Activated CD8-positive, alpha-beta memory T cell treated with anti-CD3 and anti-CD28 coated beads for 48 hours (primary cell): Measurements from ENCODE around the gene AUTS2.

ENCODE experiments used
- DNase-seq, 3 experiments: peaks; one replicate each; pipeline ENCODE4 v3.0.0-alpha.2; 2020; ENCODE audit warnings: low read depth in 2 of 3, low spot score in 2 of 3

Gene AUTS2

GRCh38 chr7:69622960-69623359 lies 24.7 kb downstream of the AUTS2 start:
- no peak for DNase-seq

DNA sequence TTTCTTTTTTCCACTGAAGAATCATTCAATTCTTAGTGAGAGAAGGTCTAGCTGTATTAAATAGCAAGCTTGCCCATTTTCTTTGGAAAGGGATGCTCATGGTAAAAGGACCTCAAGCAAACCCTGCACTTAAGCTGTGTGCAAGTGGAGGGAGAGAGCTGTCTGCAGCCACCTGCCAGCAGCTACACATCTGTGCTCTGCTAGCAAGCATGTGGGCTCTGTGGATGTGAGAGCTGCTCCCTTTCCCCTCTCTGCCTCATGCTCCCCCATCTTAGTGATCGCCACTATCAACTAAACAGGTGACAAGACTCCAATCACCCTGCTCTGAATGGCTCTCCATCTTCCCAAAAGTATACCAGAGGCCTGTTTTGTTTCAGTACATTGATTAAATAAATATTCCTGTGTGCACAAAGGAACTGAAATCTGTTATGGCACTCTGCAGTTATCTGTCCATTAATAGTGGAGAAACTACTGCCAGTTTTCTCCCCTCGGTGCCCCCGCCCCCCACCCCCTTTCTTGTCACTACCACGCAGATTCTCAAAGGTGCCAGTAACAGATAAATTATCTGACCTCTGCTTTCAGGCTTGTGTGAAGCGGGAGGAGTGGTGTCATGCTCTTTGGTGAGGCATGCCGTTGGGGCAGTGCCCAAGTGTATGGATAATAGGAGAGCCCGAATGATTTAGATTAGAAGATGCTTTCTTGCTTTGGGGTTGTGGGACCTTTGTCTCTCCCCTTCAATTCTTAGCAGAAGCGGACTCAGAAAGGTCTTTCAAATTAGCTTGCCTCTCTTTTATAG lies 26.4 kb downstream of the AUTS2 start:
- DNase-seq, result no peak

DNA sequence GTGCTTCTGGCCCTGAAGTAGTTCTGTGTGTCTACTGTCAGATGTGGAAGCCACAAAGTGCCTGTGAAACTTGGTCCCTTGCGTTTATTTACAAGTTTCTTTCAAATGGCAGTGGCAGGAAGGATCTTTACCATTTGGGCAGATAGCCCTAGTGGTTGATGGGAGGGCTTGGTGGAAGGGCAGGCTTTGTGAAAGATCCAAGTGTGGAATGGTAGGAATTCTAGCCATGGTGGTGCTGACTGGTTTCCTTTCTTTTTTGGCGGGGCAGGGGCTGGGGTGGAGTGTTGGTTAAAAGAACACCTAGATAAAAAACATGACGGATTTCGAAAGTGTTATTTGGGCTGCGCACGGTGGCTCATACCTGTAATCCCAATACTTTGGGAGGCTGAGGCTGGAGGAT lies 27.0 kb downstream of the AUTS2 start:
- no peak for DNase-seq

GRCh38 chr7:69625798-69626197 lies 27.5 kb downstream of the AUTS2 start:
- no peak for DNase-seq

DNA sequence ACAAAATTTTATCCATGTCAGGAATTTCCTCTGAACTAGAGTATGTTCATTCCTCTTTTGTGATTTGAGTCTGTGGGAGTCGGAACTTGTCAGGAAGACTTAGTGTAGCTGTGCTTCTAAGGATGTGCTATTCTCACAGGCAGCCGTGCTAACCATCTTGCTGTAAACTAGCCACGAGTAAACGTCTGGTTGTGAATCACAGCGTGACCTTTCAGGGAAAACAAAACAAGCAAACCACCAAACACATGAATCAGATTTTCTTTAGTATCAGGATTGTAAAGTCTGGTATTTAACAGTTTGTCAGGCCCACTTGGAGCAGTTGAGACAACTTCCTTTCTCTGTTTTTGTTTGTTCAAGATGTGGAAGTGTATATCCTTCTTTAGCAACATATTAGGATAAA lies 32.0 kb downstream of the AUTS2 start:
- no peak for DNase-seq

DNA sequence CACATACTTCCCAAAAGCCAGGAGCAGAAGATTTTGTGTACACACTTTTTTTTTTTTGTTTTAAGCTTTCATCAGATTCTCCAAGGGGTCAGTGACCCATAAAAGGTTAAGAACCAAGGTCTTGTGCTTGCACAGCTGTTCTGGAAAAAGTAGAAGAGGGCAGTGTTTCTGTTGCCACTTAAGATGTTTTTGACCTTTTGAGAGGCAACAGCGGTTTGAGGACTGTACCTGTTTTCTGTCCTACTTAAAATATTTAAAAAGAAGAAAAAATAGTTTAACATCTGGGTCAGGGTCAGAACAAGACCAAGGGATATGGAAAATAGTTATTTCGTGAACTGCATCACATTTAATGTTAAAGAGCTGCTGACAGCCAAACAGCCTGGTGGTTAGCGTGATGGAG lies 32.9 kb downstream of the AUTS2 start:
- DNase-seq, result no peak

DNA sequence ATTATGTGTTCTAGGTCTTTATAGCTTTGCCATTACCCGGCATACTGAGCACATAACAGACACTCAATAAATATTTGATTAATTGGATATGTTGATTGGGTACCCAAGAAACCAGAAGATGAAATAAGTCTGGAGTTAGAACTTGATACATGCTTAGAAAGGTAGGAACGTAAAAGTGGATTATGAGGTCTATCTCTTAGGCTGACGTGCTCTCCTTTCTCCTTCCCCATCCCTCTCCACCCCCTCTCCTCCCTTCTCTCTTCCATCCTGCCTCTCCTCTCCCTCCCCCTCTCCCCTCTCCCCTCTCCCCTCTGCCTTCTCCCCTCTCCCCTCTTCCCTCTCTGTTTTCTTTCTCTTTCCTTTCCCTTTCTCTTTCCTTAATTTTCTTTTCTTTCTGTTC lies 34.0 kb downstream of the AUTS2 start:
- DNase-seq, result no peak

- DNase-seq, result no peak
Observed at GRCh38 chr7:69633122-69633831, 35.0 kb downstream of the AUTS2 start.

GRCh38 chr7:69635555-69636185 lies 37.4 kb downstream of the AUTS2 start:
- no peak for DNase-seq

GRCh38 chr7:69638674-69639073 lies 40.4 kb downstream of the AUTS2 start:
- no peak for DNase-seq

DNA sequence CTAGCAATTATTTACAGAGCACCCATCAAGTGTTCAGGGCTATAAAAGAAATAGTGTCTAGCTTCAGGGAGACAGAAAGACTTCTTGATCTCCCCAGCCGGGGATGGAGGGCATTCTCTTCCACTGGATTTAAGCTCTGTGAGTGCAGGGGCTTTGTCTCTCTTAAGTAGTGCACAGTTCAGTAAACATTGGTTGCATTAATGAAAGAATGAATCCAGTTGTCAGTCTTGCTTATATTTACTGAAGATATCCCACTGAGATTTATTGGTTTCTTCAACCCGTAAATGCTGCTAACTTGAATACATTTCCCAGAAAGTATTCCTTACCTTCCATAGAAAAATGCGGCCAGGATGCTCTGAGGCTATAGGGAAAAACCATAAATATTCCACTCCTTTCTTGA lies 41.9 kb downstream of the AUTS2 start:
- DNase-seq, result no peak

- DNase-seq, result no peak
Observed at GRCh38 chr7:69640925-69641594, 42.8 kb downstream of the AUTS2 start.

GRCh38 chr7:69643265-69643664 lies 45.0 kb downstream of the AUTS2 start:
- DNase-seq, result no peak

DNA sequence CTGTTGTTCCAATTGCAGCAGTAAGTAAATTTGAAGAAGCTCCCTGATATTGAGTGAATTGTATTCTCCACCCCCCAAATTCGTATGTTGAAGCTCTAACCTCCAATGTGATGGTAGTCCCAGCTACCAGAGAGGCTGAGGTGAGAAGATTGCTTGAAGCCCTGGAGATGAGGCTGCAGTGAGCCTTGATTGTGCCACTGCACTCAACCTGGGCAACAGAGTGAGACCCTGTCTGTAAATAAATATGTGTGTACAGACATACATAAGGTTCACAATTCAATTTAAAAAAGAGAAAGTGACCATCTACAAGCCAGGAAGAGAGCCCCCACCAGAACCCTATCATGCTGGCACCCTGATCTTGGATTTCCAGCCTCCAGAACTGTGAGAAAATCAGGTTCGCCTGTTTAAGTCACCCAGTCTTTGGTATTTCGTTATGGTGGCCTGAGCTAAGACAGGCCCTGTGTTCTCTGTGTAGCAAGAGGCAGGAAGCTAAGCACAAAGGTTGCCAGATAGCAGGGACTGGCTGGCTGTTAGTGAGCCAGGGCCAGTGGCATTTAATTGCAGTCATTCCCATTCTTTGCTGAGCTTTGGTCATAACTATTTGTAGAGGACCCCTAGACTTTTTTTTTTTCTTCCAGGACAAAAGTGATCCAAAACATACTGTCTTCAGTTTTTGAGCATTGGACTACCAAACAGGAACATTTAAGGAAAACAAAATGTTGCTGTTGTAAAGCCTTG lies 45.6 kb downstream of the AUTS2 start:
- no peak for DNase-seq

DNA sequence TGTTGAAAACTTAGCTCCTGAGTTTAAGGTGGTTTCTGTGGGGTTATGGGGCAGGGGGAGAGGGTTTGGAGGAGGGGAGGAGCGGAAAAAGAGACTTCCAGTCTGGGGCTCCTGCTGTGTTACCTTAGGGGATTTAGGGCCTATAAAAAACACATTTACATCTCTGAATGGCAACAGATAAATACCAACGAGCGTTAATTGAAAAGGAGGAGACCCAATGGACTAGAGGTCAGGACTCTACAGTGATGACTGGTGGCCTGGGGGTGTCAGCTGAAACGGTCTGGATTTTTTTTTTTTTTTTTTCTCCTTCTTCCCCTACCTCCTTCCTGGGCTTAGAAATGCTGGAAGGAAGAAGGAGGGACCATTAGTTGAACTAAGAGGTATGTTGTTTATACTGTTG lies 47.4 kb downstream of the AUTS2 start:
- DNase-seq, result no peak

DNA sequence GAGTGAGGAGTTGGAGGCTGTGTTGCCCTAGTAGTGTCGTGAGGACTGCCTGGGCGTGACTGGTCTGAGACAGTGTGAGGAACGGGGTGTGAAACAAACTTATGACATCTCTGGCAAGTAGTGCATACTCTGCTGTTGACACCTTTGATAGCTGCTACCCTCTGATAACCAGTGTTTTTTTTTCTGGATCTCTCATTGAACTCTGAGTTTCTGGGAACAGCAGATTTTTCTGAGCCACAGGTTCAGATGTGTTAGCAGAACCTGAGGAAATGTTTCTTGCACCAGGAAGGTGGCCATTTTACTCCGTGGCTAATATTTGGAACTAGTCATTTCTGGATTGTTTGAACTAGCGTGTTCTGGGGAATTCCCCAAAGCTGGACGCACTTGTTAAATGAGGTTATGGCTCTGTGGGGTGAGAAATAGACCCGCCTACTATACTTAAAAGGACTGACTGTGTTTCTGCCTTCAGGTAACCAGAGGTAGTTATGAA lies 52.9 kb downstream of the AUTS2 start:
- DNase-seq, result no peak

DNA sequence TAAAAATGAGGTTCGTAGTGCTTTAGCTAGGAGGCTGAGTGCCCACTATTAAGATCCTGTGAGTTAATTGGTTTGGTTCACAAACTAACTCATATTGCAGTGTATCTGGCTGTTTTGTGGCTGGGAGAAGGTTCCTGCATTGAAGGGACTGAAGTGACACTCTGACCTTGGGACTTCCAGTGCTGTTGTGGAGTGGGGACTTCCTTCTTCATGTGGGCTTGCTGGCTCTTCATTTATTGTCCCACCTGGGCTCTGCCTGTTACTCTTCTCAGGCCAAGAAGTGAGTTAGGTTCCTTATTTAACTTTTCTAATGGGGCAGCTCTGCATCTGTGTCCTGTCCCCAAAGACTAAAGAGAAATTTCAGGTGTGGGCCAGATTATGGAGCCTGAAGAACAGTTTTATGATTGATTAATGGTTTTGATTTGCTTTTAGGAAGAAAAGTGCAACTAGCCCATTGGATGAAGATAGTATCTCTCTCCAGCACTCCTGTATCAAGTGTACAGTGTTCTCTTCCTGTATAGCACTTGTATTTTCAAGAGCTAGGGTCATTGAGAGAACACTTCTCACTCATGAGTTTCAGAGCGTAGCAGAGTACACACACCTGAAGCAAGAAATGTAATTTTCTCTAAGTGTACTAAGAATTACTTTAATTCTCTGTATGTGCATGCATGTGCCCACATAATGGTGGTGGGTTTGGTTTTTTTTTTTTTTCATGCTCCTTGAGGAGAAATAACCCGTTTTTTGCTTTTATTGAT lies 54.8 kb downstream of the AUTS2 start:
- DNase-seq, result no peak

DNA sequence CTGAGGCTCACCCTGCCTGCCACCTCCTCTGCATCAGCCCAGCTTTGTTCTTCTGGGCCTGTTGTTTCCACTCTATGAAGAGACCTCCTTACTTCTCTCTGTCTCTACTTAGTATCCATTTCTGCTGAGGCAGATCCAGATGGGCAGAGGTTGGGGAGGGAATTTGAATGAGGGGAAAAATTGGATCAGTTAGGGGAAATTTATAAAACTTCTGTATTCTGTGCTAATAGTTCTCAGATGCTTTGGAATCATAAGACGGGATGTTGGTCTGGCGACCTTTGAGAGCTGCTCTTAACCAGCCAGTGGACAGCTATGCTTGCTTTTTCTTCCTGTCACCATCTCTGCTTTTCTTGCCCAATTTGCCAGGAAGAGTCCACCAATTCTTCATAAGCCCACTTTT lies 55.5 kb downstream of the AUTS2 start:
- no peak for DNase-seq

DNA sequence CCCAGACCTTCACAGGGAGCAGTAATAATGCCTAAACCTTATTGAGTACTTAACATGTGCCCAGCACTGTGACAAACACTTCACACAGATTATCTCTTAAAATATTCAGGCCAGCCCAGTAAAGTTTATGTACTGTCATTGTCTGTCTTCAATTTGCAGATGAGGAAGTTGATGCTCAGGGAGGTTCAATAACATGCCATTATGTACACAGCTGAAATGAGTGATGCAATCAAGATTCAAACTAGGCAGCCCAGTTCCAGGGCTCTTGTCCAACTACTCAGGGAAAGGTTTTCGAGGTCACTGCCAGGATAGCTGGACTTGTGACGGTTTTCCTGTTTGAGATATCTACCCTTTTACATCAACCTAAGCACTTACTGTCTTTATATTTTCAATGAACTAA lies 56.1 kb downstream of the AUTS2 start:
- DNase-seq, result no peak
